Measurements from ENCODE around the gene AZIN2.

DNA sequence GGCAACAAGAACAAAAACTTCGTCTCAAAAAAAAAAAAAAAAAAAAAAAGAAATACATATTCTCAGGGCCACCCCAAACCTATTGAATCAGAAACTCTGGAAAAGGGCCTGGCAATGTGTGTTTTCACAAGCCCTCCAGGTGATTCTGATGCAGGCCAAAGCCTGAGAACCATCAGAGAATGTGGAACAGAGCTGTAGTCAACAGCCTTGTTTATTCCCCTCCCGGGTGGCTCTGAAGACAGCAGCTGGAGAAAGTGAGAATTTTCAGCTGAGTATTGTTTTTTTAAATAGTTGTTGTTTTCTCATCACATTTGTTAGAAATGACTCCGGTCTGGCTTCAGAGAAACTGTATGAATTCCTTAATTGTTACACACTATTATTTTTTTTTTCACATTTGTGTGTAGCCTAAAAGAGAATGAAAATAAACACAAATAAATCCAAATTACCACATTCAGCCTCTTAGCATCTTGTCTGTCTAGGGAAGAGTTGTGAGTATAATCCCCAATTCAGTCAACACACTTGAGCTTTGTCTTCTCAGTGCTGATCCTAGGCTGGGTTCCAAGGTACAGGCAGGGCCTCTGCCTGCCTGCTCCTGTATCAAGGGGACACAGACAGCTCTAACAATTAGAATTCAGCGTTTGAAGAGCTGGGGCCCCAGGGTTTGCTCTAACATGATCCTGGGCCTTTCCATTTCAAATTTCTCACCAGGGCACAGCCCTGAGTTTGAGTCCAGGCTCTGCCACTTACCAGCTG is 6.6 kb upstream of the AZIN2 start:
- TF ChIP-seq, protein P1, sequence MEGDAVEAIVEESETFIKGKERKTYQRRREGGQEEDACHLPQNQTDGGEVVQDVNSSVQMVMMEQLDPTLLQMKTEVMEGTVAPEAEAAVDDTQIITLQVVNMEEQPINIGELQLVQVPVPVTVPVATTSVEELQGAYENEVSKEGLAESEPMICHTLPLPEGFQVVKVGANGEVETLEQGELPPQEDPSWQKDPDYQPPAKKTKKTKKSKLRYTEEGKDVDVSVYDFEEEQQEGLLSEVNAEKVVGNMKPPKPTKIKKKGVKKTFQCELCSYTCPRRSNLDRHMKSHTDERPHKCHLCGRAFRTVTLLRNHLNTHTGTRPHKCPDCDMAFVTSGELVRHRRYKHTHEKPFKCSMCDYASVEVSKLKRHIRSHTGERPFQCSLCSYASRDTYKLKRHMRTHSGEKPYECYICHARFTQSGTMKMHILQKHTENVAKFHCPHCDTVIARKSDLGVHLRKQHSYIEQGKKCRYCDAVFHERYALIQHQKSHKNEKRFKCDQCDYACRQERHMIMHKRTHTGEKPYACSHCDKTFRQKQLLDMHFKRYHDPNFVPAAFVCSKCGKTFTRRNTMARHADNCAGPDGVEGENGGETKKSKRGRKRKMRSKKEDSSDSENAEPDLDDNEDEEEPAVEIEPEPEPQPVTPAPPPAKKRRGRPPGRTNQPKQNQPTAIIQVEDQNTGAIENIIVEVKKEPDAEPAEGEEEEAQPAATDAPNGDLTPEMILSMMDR (IDR thresholded peaks at IDR 0.05), result no peak
- TF ChIP-seq POLR2A (IDR thresholded peaks at IDR 0.05) (no peak), POLR2AphosphoS5 (IDR thresholded peaks at IDR 0.05) (no peak), EP300 (IDR thresholded peaks at IDR 0.05) (no peak)
